ENCODE results near the gene CNTNAP2.
"Not testable (repeated sequence)": the region's sequence is repeated elsewhere in the genome, so short reads cannot be mapped to it uniquely, and the experiment has no call there.

CNTNAP2 gene

GRCh38 chr7:148397056-148397455 is 2280.5 kb downstream of the CNTNAP2 start:
- DNase-seq, result no peak

GRCh38 chr7:148397551-148397950 is 2280.9 kb downstream of the CNTNAP2 start:
- DNase-seq, result no peak

- no peak for DNase-seq
These were observed 2281.4 kb downstream of the CNTNAP2 start for GRCh38 chr7:148397985-148398384.

- DNase-seq, result no peak
These were observed 2282.3 kb downstream of the CNTNAP2 start for GRCh38 chr7:148398844-148399365.

- peak; percentile 2 for DNase-seq
These were observed 2283.5 kb downstream of the CNTNAP2 start for GRCh38 chr7:148400101-148400500.

GRCh38 chr7:148402159-148402558 is 2285.6 kb downstream of the CNTNAP2 start:
- DNase-seq, result peak; percentile 1

GRCh38 chr7:148403466-148403993 is 2286.9 kb downstream of the CNTNAP2 start:
- DNase-seq, result peak; percentile 3

GRCh38 chr7:148408307-148408706 is 2291.7 kb downstream of the CNTNAP2 start:
- no peak for DNase-seq

- DNase-seq, result no peak
These were observed 2294.3 kb downstream of the CNTNAP2 start for GRCh38 chr7:148410905-148411304.

GRCh38 chr7:148412691-148413090 is 2296.1 kb downstream of the CNTNAP2 start:
- DNase-seq, result no peak

GRCh38 chr7:148419856-148420832 is 2303.5 kb downstream of the CNTNAP2 start:
- no peak for DNase-seq

GRCh38 chr7:148422030-148422429 is 2305.4 kb downstream of the CNTNAP2 start:
- no peak for DNase-seq

GRCh38 chr7:148426393-148426792 is 2309.8 kb downstream of the CNTNAP2 start:
- not testable (repeated sequence) for DNase-seq

GRCh38 chr7:148430690-148431089 is 2314.1 kb downstream of the CNTNAP2 start:
- not testable (repeated sequence) for DNase-seq

GRCh38 chr7:148433521-148434180 is 2317.1 kb downstream of the CNTNAP2 start:
- DNase-seq, result peak; percentile 18

GRCh38 chr7:148434181-148434757 is 2317.7 kb downstream of the CNTNAP2 start:
- peak; percentile 61 for DNase-seq

GRCh38 chr7:148434887-148435286 is 2318.3 kb downstream of the CNTNAP2 start:
- DNase-seq, result no peak

GRCh38 chr7:148435715-148436114 is 2319.1 kb downstream of the CNTNAP2 start:
- no peak for DNase-seq

GRCh38 chr7:148436135-148436534 is 2319.5 kb downstream of the CNTNAP2 start:
- no peak for DNase-seq

- no peak for DNase-seq
These were observed 2320.0 kb downstream of the CNTNAP2 start for GRCh38 chr7:148436571-148436970.

GRCh38 chr7:148437043-148437442 is 2320.4 kb downstream of the CNTNAP2 start:
- no peak for DNase-seq

GRCh38 chr7:148442141-148442655 is 2325.6 kb downstream of the CNTNAP2 start:
- no peak for DNase-seq

GRCh38 chr7:148442933-148443332 is 2326.3 kb downstream of the CNTNAP2 start:
- DNase-seq, result no peak
